Mucosa of descending colon (tissue), 3 donors: ENCODE measurements around the gene PRM3. TPM values are rescaled to one million over a fixed set of nuclear protein-coding genes. Genes with fewer than 3 reads are reported as not detected.

ENCODE experiments used
- ATAC-seq: fragments of 200-7000 bp; cut with Tn5 transposase; one replicate; pipeline ENCODE4 v1.9.1; 2020; ENCODE audit warnings: mild to moderate bottlenecking, moderate library complexity
- DNase-seq, 3 donors: peaks; one replicate each; pipeline ENCODE4 v3.0.0-alpha.2; 2020
- H3K36me3 ChIP-seq: fragments of 200-600 bp; one replicate; pipeline ENCODE4 v1.8.0; 2021; ENCODE audit warnings: low read depth, mild to moderate bottlenecking
- H3K4me1 ChIP-seq: fragments of 200-600 bp; one replicate; pipeline ENCODE4 v1.8.0; 2021; ENCODE audit warnings: low read depth, mild to moderate bottlenecking
- H3K4me3 ChIP-seq: fragments of 200-600 bp; one replicate; pipeline ENCODE4 v1.8.0; 2021; ENCODE audit warnings: mild to moderate bottlenecking
- H3K9me3 ChIP-seq: fragments of 200-600 bp; one replicate; pipeline ENCODE4 v1.8.0; 2021; ENCODE audit warnings: mild to moderate bottlenecking
- intact Hi-C, 2 donors: fragments of 100-400 bp; cut with DNase I in 1 of 2; cut with micrococcal nuclease in 1 of 2; formaldehyde crosslinking; loops; one replicate each; pipeline versions ENCODE4 v1.11.0 to v1.11.1; 2022; cut with DNase I, micrococcal nuclease
- total RNA-seq, 3 donors: library from RNA; stranded (reverse); fragmentation: NEBNext Ultra II Directional in 2 of 3; extraction: Animal tissue kit (Norgen Biotek cat#: 25700) in 2 of 3; gene quantifications; one replicate each; pipeline versions ENCODE4 v1.2.1 to v1.2.4, GENCODE V29; 2021 to 2023
- TF ChIP-seq, protein P1 (sequence below): fragments of 200-600 bp; IDR thresholded peaks from one replicate; pipeline ENCODE4 v1.8.0; 2022; ENCODE audit warnings: antibody characterized with exemption, mild to moderate bottlenecking
- donor health status: DM: no; HTN: no; CAD: no; lungs with moderate emphysema.
- donor health status: DM: no; HTN: no; CAD: no.
- donor health status: DM: no; HTN: yes; CAD: no.

The PRM3 gene
- total RNA-seq, 3 donors from 2014 or later, result not detected

DNA sequence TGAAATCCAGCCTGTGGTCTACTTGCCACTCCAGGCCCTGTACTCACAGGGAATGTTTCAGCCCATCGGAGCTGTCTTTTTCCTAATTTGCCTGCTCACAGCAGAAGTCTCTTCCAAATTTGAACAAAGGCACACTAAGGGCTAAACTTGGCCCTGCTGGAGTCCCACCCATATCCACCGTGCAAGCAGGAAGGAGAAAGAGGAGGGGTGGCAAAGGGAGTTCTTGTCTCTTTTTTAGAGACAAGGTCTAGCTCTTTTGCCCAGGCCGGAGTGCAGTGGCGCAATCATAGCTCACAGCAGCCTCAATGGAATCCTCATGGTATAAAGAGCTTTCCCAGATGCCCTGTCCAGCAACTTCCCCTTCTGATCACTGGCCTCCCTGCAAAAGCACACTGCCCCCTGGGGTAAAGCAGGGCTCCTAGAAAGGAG is 10.4 kb upstream of the PRM3 start:
- no peaks in the 10 kb centered on the region for H3K9me3 ChIP-seq
- intact Hi-C loops, result no loop called here
- H3K4me1 ChIP-seq, result no peaks in the 10 kb centered on the region
- ATAC-seq (no peak), DNase-seq (no peak)
- no peaks in the 10 kb centered on the region for H3K36me3 ChIP-seq
- H3K4me3 ChIP-seq, result no peak overlapping the region
- TF ChIP-seq, protein P1, sequence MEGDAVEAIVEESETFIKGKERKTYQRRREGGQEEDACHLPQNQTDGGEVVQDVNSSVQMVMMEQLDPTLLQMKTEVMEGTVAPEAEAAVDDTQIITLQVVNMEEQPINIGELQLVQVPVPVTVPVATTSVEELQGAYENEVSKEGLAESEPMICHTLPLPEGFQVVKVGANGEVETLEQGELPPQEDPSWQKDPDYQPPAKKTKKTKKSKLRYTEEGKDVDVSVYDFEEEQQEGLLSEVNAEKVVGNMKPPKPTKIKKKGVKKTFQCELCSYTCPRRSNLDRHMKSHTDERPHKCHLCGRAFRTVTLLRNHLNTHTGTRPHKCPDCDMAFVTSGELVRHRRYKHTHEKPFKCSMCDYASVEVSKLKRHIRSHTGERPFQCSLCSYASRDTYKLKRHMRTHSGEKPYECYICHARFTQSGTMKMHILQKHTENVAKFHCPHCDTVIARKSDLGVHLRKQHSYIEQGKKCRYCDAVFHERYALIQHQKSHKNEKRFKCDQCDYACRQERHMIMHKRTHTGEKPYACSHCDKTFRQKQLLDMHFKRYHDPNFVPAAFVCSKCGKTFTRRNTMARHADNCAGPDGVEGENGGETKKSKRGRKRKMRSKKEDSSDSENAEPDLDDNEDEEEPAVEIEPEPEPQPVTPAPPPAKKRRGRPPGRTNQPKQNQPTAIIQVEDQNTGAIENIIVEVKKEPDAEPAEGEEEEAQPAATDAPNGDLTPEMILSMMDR, result no peak

DNA sequence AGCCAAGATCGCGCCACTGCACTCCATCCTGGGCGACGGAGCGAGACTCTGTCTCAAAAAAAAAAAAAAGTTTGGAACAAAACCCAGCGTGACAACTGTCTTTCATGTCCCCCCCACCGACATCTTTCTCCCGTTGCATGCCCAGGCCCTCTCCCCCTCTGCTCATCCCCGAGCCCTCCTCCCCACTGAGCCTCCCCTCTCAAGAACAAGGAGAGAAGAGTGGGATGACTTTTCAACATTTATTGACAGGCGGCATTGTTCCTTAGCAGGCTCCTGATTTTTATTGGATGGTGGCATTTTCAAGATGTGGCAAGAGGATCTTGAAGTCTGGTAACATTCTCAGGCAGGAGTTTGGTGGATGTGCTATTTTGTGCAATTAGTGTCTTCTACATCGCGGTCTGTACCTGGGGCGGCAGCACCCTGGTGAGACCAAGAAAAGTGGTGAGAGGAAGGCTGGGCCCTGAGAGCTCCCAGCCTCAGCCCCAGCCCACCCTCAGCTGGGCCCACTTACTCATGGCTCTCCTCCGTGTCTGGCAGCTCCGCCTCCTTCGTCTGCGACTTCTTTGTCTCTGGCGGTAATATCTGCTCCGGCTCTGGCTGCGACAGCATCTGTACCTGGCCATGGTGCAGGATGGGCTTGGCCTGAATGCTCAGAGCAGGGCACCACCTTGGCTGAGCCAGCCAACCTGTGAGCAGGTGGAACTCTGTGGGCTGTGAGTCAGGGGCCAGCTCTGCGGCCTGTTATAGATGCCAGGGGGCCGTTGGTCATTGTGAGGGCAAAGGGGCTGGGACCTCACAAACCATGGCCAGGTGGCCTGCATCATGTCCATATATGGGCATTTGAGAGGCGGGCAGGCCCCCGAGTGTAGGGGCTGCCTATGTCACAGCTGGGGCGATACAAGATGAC is 7.4 kb upstream of the PRM3 start, which contains the start of gene PRM1:
TSS of gene PRM1 (minus strand) at position 715 of the 907 bp plus-strand sequence. CDS start at position 623, 92 bp downstream.
- intact Hi-C loops, result no loop called here
- TF ChIP-seq, protein P1, result no peak

DNA sequence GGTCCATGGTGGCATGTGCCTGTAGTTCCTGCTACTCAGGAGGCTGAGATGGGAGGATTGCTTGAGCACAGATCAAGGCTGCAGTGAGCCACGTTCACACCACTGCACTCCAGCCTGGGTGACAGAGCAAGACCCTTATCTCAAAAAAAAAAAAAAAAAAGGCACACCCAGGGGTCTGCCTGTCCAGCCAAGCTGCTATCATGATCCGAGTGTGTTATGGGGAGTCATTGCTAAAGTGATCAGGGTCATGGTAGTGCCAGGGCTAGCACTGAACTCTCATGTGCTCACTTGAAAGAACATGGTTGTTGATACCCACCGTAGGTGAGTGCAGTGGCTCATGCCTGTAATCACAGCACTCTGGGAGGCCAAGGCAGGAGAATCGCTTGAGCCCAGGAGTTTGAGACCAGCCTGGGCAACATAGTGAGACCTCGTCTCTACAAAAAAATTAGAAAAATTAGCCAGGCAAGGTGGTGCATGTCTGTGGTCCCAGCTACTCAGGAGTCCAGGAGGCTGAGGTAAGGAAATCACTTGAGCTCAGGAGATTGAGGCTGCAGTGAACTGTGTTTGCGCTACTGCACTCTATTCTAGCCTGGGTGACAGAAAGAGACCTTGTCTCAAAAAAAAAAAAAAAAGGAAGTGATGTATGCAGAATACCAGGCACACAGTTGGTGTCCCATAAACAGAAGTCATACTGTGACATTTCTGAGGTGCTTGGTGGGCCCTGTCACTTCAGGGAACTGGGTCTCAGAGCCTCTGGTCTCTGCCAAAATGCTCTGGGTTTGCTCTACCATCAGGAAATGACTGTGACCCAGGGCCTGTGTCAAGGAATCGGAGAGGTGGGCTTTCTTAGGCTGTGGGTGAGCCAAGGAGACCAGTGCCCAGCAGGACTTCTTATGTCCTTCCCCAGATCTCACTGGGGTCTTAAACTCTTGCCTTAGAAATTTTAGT is 5.5 kb upstream of the PRM3 start:
- Histone ChIP-seq H3K36me3 (no peaks in the 10 kb centered on the region), H3K4me3 (no peak overlapping the region), H3K4me1 (no peaks in the 10 kb centered on the region), H3K9me3 (no peaks in the 10 kb centered on the region)
- DNase-seq (no peak), ATAC-seq (peak; percentile 46)
- intact Hi-C loops, result no loop called here
- TF ChIP-seq, protein P1, result no peak

More for the DNA sequence above, 7.4 kb upstream of the PRM3 start, which contains the start of gene PRM1:
- DNase-seq (no peak), ATAC-seq (no peak)
- no peaks in the 10 kb centered on the region for H3K9me3 ChIP-seq
- no peak within 1 kb of the TSS for H3K4me3 ChIP-seq
- H3K4me1 ChIP-seq, result no peaks in the 10 kb centered on the region
- H3K36me3 ChIP-seq, result no peaks in the 10 kb centered on the region

DNA sequence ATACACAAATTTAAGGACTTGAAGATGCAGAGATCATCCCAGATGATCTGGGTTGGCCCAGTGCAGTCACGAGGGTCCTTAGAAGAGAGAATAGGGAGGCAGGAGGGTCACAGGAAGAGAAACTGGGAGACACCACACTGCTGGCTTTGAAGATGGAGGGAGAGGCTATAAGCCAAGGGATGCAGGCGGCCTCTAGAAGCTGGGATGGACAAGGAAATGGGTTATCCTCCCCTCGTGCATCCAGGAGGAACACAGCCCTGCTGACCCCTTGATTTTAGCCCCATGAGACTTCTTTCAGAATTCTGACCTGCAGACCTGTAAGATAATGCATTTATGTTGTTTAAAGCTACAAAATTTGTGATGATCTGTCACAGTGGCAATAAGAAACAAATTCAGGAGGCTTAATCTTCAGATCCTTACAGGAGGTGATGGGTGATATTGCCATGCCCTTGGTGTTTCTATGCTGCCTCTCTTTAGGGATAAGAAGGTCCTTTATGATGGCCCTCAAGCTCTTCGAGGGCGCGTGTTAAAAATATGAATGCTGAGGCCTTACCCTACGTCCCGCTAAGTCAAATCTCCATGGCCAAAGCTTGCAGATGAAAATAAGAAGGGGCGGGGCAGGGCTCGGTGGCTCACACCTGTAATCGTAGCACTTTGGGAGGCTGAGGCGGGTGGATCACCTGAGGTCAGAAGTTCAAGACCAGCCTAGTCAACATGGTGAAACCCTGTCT is 4.3 kb upstream of the PRM3 start:
- intact Hi-C loops, result no loop called here
- TF ChIP-seq, protein P1, result no peak
- DNase-seq, result no peak

More for the DNA sequence above, 4.3 kb upstream of the PRM3 start:
- Histone ChIP-seq H3K4me3 (no peak overlapping the region), H3K9me3 (no peaks in the 10 kb centered on the region), H3K4me1 (no peaks in the 10 kb centered on the region), H3K36me3 (no peaks in the 10 kb centered on the region)
- no peak for ATAC-seq
